CD4-positive, alpha-beta T cell treated with Interleukin-6 at 100 ng/mL for 8 hours (primary cell): Measurements from ENCODE around the gene PTPRG.

Experiments
- DNase-seq: peaks from one replicate; pipeline ENCODE4 v3.0.0-alpha.2; 2020; ENCODE audit warnings: mixed read lengths, low spot score

The PTPRG gene

DNA sequence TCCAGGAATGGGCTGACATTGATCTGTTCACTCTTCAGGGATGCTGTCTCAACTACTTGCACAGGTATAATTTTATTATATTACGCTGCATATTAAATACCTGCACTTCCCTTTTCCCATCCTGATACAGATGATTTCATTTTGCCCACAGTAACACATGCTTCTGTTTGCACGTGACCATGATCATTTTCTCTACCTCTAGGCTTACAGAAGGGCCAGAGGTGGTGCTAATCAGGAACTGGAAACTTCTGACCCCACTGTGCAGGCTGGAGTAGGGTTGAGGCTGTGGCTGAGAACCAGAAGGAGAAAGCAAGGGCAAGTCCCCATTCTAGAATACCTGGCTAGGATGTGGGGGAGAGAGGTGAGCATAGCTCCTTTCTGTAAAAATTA is 304.8 kb downstream of the PTPRG start:
- no peak for DNase-seq

DNA sequence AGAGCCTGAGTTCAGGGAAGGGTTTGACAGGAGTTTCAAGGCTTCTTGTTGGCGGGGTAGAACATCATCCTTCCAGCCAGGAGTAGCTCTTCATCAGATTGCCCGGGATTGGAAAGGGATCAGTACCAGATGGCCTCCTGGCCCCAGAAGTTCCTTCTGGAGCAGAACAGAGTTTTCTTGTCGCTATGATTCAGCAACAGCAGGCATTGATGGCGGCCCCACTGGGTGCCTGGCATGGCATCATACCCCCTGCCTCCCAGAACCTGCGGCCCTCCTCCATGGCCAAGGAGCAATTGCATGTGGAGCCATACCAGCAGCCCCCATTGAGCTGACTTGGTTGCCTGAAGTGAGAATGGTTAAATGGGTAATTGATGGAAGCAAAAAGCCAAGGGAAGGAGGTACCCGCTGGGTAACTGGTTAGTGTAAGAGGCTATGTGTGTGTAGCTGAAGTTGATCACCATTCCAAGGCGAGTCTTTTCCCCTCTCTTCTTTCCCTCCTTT is 305.6 kb downstream of the PTPRG start:
- DNase-seq, result no peak

DNA sequence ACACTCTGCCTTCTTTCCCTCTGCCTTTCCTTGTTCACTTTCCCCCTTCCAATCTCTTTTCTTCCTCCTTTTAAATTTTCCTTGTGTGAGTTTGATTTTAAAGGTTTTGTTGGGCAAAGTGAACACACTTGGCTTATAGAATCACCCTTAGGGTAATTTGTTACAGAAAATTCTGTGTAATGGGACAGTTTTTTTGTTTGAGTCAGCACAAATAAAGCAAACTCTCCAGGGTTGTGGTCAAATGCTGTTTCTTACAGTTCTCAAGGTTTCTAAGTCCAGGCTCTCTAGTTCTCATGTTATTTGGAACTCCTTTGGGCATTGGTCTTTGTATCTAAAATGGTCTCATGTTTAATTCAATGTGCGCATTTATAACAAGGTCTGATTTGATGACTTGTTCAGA is 307.1 kb downstream of the PTPRG start:
- DNase-seq, result no peak

DNA sequence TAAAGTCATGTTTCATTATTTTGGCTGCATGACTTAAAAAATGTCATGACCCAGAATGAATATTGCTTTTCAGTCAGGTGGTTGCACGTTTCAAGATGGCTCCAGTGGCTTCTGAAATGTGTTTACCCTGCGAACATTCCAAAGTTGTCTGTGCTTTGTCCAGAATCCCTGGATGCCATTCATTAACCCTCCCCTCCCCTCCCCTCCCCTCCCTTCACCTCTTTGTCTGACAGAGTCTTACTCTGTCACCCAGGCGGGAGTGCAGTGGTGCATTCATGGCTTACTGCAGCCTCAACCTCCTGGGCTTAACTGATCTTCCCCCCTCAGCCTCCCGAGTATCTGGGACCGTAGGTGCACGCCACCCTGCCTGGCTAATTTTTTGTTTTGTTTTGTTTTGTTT is 308.0 kb downstream of the PTPRG start:
- no peak for DNase-seq

DNA sequence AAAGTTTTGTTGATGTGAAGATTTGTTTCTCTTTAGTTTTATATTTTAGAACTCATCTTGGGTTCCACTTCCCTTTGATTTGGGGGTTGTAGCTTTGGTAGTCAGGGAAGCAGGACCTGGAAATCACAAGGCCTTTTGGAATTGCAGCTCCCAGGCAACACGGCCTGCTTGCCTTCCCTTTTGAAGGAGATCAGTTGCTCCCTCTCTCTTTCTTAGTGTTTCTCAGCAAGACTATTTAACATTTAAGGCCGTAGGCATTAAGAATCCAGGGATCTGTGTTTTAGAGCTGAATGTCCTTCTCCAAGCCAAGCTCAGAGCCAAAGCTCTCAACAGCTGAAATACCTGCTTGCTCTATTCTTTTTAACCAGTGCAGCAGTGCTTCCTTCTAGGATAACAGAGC is 310.3 kb downstream of the PTPRG start:
- DNase-seq, result no peak

DNA sequence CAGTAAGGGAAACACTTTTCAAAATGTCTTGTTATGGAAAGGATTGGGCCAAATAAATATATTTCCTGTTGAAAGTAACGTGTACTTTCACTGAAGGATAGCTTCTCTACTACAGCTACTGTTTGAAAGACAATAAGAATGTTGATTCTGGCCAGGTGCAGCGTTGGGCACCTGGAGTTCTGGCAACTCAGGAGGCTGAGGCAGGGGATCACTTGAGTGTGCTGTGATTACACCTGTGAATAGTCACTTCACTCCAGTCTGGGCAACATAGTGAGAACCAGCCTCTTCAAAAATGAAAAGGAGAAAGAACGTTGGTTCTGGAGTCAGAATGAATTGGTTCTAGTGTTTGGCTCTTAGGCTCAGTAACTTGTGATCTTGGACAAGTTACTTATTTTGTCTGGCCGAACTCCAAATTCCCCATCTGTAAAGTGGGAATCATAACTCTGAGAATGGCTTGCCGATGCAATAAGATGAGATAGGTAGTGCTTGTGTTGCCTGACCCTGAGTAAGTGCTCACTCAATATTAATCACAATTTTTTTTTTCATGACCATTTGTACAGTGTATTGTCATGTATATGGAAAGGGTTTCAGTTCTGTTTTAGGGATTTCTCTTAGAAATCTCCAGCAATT is 310.8 kb downstream of the PTPRG start:
- DNase-seq, result no peak

DNA sequence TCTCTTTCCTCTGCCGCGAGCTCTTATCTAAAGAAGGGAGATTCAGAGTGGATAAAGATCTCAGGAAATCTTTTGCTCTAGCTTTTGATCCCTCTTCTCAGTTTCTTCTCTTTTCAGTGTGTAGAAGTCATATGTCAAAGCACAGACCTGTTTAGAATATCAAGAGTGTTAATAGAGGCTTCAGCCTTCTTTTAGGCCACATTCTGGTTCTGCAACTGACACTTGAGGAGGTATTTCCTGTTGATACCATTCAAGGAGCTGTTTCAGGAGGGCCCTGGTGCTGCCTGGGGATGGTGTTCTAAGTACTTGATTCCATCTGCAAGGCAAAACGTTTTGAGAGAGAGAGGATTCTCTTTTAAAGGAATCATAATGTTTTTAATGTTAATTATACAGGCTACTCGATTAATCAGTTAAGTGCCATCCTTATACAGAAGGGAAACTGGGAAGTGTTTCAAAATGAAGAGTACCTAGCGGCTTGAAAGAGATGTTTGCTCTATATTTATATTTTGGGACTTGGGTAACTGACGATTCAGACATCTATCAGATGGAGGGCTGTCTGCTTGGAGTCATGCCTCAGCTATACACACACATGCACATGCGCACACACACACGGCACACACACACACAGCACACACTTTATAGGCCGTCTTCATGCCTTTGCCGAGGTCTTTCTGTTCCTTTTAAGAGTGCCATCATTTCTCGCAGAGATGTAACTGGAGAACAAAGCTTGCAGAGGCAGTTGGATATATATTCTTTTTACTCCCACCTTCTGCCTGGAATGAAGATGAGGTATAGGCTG is 313.9 kb downstream of the PTPRG start:
- DNase-seq, result no peak

DNA sequence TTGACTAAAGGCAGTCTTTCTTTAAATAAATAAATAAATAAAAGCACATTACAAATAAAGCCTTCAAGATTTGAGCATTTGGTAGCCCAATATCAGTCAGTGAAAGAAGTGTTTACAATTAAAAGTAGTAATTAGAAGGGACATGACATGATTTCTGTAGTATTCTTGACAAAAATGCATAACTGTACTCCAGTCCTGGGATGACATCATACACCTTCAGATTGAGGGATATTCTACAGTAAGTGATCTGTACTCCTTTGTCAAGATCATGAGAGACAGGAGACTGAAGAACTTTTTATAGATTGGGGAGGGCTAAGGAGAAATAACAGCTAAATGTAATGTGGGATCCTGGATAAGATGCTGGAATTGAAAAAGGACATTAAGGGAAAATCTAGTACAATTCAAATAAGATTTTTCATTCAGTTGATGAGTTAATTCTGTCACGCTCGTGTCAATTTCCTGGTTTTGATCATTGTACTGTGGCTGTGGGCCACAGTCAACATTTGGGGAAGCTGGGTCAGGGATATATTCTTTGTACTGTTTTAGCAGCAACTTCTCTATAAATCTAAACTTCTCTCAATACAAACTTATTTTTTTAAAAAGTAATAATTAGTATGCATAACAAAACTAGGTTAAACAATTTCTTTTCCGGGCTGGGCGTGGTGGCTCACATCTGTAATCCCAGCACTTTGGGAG is 314.8 kb downstream of the PTPRG start:
- DNase-seq, result no peak

DNA sequence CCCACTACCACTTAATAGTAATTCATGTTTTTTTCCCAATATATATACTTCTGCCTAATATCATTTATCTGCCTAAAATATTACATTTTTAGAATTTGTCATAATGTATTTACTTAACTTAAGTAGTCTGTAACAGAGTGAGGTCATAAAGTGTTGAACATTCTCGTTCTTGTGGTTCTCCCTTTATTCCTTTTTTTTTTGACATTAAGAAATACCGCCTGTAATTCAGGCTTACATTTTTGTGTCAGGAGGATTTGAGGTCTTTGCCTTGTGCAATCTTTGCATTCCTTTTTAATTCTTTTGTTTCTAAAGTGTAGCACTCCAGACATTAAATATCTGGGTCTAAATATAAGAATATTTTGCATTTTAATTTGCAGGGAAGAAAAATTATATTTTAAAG is 315.4 kb downstream of the PTPRG start:
- no peak for DNase-seq

DNA sequence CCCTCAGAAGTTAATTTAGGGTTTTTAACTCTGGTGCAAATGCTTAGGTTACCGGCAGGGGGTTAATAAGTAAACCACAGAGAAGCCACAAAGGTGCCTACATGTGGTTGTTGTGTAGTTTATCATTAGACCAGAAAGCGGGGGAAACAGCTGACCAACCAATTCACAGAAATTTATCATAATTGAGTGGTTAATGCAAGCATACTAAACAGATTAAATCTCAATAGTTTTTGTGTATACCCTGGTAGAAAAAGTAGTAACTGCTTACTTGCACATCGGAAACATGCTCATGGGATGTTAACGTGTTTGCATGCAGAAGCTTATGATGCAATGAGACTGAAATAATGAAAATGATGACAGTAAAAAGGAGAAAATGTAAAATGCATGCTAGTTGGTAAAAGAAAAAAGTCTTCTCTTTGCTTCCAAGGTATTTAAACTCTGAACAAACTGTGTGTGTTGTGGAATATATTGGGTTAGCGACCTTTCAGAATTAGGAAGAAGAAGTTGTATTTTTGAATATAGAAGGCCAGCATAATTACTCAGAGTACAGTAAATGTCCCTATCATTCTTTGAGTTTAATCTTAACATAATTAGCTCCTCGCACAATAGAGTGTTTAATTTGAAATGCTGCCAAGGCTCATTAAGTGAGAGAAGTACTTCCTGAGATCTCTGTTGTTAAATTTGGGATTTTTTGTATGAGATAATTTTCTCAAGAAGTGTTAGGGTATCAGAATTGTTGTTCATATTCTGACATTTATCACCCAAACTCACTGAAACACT is 316.2 kb downstream of the PTPRG start:
- DNase-seq, result no peak

DNA sequence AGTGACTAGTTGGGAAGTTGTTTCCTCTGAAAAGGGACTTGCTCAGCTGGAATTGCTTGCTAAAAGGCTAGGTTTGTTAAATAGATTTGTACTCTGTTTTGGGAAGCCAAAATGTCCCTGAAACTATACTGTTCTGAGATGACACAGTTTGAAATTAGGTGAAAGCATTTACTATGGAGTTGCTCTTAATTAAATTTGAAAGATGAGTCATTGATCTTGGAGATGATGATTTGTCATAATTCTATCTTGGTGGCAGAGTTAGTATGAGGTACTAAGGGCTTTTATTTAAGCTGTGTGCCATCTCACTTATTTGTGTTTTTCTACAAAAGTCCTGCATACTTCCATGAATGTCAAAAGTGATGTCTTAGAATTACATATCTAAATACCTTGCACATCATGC is 320.9 kb downstream of the PTPRG start:
- no peak for DNase-seq

DNA sequence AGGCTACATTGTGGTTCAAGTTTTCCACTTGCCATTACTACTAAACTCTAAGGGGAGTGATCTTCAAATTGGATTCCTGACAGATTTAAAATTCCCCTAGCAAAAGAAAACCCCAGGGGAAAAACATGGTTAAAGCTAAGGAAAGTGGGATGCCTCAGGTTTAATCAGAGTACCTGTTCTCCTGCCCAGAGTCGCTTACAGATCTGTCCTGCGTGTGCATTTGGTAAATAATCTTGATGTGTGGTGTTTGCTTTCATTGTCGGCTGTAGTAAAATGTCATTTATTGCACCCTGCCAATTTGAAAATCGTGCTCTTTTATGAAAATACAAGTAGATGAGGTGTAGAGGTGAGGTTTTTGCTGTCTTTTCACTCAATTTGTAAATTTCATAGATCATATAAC is 323.4 kb downstream of the PTPRG start:
- no peak for DNase-seq

DNA sequence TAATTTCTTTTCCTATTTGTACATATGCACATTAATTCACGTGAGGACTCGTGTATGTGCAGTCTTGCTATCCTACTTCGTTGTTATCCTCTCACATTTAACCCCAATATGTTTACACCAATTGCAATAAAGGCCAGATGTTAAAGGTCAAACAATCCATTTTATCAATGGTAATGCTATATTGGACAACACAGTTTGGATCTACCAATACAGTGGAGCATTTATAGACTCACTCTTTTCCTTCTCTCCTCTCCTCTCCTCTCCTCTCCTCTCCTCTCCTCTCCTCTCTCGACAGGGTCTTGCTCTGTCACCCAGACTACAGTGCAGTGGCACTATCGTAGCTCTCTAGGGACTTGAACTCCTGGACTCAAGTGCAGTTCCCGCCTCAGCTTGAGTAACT is 324.0 kb downstream of the PTPRG start:
- no peak for DNase-seq

DNA sequence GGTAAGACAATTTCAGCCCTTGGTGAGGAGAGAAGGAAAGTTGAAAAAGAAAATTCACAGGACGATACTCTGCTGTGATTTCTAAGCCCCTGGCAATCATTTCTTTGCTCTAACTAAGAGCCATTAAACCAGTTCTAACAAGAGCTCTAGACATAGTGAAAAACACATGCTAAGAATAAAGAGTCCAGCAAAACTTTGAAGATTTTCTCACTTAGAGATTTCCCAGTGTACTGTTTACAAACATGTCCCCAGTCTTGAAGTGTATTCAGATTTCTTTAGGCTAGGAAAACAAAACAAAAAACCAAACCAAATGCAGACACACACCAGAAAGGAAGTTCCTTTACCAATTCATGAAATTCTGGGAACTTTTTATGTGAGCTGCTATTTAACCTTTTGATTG is 325.8 kb downstream of the PTPRG start:
- no peak for DNase-seq

DNA sequence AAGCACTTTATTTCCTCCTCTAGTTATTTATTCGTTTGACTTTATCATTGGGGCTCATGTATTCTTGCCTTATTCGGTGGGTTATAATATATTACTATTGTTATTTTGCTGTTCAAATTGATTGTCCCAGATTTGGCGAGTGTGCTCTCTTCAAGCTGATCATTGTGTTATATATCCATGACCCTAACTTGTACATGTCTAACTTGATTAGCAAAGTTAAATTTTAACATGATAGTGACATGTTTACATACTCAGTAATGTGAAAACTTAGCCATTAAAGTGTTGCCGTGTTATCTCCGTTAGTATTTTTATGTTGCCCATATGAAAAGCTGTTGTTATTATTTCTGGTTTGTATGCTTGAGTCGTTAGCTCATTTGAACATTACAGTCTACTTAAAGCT is 327.9 kb downstream of the PTPRG start:
- no peak for DNase-seq

DNA sequence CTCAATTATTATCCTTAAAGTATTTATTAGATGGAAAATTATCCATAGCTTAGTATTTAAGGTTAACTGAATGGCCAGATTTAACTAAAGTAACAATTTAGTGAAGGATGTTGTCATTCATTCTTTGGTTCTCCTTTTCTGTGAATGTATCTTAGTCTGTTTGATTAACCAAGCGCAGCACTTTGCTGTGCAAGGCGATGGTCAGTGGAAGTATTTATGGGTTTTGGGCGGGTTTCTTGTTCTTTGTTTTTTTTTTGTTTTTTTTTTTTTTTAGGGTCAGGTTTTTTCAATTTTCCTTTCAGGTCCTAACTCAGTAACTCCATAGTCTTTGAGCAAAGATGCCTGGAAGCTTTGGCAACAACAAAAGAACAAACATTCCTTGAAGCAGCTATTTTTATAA is 328.8 kb downstream of the PTPRG start:
- no peak for DNase-seq

DNA sequence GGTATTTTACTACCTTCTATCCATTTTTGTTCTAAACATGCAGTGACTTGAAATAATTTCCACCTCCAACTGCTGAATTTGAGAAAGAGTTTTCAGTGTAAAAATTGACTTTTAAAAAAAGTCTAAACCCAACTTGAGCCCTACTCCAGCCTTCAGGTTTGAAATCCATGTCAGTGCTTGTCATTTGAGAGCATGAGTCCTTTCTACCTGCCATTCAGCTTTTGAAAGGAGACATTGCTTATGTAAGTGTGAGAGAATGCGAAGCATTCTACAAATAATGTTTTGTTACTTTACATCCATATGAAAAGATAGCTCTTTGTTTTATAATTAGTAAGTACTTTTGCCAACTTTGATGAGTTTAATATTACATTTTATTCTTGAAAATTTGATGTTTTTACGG is 329.2 kb downstream of the PTPRG start:
- DNase-seq, result no peak

DNA sequence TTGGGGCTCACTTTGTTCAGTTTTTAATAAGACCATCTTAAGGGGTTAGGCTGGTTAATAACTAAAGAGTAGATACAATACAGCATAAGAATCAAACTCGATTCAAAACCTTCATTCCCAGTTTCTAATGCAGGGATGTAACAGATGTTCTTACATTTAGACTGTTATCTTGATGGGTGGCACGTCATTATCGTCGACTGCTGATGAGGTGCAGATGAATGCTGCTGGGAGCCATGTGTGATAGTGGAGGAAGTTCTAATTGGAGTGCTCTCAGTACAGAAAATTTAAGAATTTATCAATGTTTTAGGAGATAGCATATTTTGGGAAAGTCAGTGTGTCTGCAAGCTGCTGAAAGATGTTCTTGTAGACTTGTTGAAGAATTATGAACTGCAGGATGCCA is 331.5 kb downstream of the PTPRG start:
- no peak for DNase-seq

DNA sequence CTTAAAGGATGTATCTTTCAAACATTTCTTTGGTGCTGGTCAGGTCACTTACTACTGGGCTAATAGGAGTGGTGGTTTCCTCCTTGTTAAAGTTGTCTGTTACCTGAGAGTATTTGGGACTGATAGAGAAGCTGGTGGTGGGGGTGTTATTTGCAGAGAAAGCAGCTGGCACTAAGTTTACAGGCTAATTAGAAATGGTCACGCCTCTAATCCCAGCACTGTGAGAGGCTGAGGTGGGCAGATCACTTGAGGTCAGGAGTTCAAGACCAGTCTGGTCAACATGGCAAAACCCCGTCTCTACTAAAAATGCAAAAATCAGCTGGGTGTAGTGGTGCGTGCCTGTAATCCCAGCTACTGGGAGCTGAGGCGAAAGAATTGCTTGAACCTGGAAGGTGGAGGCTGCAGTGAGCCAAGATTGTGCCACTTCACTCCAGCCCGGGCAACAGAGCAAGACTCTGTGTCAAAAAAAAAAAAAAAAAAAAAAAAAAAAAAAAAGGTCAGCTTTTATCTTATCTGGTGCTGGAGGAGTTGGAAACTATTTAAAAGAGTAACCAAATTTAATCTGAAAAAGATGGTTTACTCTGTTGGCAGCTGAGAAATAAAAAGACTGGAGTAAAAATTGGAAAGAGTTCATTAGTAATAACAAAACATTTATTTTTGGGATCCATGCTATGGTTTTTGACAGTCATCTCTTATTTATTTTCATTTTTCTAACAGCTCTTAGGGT is 332.6 kb downstream of the PTPRG start:
- DNase-seq, result no peak

DNA sequence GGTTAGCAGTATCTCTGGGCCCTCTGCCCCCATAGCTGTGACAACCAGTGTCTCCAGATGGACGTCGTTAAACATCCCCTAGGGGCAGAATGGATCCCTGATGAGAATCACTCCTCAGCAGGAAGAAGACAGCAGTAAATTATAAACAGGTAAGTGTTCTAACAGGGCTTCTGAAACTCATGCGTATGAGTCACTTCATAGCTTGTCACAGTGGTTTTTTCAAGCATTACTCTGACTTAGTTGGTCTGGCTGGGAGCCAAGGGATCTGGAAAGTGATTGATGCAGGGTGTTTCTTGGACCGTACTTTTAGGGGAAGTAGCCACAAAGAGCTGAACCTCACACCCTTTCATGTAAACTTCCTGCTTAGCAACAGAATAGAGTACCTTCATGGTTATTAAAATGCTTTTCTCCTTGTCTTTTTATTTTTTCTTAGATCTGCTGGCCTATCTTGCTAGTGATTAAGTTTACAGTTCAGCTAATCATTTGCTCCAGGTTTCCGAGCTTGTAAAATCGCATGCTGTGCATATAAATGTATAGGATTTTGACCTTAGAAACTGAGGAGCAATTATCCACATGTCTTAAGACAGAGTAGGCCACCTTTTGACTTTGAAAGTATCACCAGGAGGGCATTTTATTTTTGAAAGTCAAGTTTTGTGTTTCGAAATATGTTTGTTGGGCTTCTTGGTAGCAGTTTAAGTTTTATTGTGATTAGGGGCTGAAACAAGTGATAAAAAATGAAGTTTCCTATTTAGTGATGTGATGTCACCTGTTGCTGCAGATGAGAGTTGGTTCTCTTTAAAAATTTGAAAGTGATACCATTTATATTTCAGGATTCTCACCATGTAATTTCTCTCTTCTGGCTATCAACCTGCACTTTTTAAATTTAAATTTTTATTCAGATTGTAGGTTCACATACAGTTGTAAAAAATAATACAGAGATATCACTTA is 333.9 kb downstream of the PTPRG start:
- peak; percentile 35 for DNase-seq

DNA sequence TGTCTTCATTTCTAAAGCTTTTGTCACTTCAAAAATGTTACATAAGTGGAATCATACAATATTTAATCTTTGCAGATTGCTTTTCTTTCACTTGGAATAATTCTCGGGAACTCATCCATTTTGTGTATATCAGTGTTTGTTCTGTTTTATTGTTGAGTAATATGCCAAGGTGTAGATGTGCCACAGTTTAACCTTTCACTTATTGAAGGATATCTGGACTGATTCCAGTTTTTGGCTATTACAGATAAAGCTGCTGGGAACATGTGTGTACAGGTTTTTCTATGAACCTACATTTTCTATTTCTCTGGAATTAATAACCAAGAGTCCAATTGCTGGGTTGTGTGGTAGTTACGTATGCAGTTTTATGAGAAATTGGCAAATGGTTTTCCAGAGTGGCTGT is 334.9 kb downstream of the PTPRG start:
- no peak for DNase-seq
